Measurements from ENCODE around the gene DOK7.

GRCh38 chr4:3497523-3498389, 34.6 kb downstream of the DOK7 start:
- TF ChIP-seq CTCF (IDR thresholded peaks at IDR 0.05): no peak
- TF ChIP-seq POLR2A (IDR thresholded peaks at IDR 0.05): no peak
